ENCODE measurements around the gene CNBP. TPM values are rescaled to one million over a fixed set of nuclear protein-coding genes. Genes with fewer than 3 reads are reported as not detected.
A peak's percentile ranks its signal among the peaks of the same experiment; 100 is the strongest.

Gene CNBP
- total and polyA plus RNA-seq, 10 of the 15 experiments (the other 5 are each of a cell fraction or from before 2014, with no cell fraction given): 300 to 719 (median 439) TPM

GRCh38 chr3:129120254-129121004, 63.3 kb downstream of the CNBP start (continued):
- TF ChIP-seq ZNF592 (IDR thresholded peaks at IDR 0.05): no peak
- no peak for TF ChIP-seq ZNF24 (IDR thresholded peaks at IDR 0.05)
- TF ChIP-seq YBX1 (IDR thresholded peaks at IDR 0.05): no peak
- TF ChIP-seq, protein P1, sequence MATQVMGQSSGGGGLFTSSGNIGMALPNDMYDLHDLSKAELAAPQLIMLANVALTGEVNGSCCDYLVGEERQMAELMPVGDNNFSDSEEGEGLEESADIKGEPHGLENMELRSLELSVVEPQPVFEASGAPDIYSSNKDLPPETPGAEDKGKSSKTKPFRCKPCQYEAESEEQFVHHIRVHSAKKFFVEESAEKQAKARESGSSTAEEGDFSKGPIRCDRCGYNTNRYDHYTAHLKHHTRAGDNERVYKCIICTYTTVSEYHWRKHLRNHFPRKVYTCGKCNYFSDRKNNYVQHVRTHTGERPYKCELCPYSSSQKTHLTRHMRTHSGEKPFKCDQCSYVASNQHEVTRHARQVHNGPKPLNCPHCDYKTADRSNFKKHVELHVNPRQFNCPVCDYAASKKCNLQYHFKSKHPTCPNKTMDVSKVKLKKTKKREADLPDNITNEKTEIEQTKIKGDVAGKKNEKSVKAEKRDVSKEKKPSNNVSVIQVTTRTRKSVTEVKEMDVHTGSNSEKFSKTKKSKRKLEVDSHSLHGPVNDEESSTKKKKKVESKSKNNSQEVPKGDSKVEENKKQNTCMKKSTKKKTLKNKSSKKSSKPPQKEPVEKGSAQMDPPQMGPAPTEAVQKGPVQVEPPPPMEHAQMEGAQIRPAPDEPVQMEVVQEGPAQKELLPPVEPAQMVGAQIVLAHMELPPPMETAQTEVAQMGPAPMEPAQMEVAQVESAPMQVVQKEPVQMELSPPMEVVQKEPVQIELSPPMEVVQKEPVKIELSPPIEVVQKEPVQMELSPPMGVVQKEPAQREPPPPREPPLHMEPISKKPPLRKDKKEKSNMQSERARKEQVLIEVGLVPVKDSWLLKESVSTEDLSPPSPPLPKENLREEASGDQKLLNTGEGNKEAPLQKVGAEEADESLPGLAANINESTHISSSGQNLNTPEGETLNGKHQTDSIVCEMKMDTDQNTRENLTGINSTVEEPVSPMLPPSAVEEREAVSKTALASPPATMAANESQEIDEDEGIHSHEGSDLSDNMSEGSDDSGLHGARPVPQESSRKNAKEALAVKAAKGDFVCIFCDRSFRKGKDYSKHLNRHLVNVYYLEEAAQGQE (IDR thresholded peaks at IDR 0.05; ENCODE audit: low read depth, low read length): no peak
- TF ChIP-seq HSF1 (IDR thresholded peaks at IDR 0.05; ENCODE audit: low read depth, low read length): no peak
- TF ChIP-seq CREM (IDR thresholded peaks at IDR 0.05; ENCODE audit: low read depth): peak; percentile 48; the same call in 1 of the 2 replicates
- no peak for TF ChIP-seq ZBED1 (IDR thresholded peaks at IDR 0.05; ENCODE audit: borderline replicate concordance)
- no peak for TF ChIP-seq PAX8 (IDR thresholded peaks at IDR 0.05)
- TF ChIP-seq JUNB (IDR thresholded peaks at IDR 0.05): 0 out of 2 replicates have a peak, but pooled peaks have one; percentile 11
- TF ChIP-seq EGR1 (IDR thresholded peaks at IDR 0.05; ENCODE audit: borderline replicate concordance in 1 of 2, low read depth in 2 of 2, low read length in 2 of 2): peak in 1 of 2 experiments; percentile 65; a peak in 2 of 3 replicates
- TF ChIP-seq IKZF1 (conservative IDR thresholded peaks at IDR 0.05): peak; percentile 77
- no peak for TF ChIP-seq SREBF1 (IDR thresholded peaks at IDR 0.05; ENCODE audit: low read length)
- TF ChIP-seq CREB1 (IDR thresholded peaks at IDR 0.05; ENCODE audit: low read depth): 0 out of 2 replicates have a peak, but pooled peaks have one; percentile 21
- no peak for TF ChIP-seq HDGF (IDR thresholded peaks at IDR 0.05)
- TF ChIP-seq, protein P2, sequence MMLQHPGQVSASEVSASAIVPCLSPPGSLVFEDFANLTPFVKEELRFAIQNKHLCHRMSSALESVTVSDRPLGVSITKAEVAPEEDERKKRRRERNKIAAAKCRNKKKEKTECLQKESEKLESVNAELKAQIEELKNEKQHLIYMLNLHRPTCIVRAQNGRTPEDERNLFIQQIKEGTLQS (IDR thresholded peaks at IDR 0.05; ENCODE audit: borderline replicate concordance, extremely low read depth, low read depth, low read length): no peak
- peak; percentile 73; the same call in 1 of the 2 replicates for TF ChIP-seq ZBTB40 (IDR thresholded peaks at IDR 0.05; ENCODE audit: borderline replicate concordance)

All from GM12878 (cell line).